ENCODE measurements around the gene MYO18A.
"Not testable (repeated sequence)": the region's sequence is repeated elsewhere in the genome, so short reads cannot be mapped to it uniquely, and the experiment has no call there.

MYO18A gene

DNA sequence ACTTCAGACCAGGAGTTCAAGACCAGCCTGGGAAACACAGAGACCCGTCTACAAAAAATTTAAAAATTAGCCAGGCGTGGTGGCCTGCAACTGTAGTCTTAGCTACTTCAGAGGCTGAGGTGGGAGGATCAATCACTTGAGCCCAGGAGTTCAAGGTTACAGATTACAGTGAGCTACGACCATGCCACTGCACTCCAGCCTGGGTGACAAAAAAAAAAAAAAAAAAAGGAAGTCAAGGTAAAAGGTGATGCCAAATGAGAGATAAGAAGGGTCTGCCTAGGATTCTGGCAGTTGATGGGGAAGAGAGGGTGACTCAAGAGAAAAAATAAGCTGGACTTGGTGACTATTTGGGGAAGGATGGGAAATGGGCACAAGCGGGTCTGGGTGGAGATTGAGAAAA, 32.5 kb downstream of the MYO18A start:
- DNase-seq (ENCODE audit: low read depth, low spot score), result no peak

DNA sequence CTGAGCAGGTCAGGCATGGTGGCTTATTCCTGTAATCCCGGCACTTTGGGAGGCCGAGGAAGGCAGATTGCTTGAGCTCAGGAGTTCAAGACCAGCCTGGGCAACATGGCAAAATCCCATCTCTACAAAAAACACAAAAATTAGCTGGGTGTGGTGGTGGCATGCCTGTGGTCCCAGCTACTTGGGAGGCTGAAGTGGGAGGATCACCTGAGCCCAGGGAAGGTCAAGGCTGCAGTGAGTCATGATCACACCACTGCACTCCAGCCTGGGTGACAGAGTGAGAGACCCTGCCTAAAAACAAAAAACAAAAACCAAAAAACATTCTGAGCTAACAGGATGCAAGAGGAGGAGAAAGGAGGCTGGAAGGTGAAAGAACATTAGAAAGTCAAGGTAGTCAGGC, 33.0 kb downstream of the MYO18A start:
- not testable (repeated sequence) for DNase-seq (ENCODE audit: low read depth, low spot score)

DNA sequence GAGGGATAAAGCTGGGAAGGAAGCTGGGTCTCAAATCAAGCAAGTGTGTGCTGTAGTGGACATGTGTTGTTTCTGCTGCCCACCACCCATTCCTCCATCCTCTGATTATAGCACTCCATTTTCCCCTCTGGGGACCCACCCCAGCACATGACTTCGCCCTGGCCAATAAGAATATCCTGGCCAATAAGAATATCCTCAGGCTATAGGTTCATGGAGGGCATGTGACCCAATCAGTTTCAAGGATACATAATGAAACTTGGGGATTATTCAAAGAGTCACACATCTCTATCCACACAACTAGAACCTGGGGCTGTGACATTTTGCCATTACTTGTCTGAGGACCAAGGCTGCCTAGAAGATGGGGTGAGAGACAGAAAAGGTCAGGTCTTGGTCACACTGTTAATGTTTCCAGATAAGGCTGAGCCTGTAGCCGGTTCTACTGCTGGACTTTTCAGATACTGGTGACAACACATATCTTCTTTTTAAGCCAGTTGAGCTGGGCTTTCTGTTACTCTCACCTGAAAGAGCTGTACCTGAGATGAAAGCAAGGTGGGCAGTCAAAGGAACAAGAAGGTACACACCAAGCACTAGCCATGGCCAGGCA, 33.7 kb downstream of the MYO18A start:
- no peak for DNase-seq (ENCODE audit: low read depth, low spot score)

DNA sequence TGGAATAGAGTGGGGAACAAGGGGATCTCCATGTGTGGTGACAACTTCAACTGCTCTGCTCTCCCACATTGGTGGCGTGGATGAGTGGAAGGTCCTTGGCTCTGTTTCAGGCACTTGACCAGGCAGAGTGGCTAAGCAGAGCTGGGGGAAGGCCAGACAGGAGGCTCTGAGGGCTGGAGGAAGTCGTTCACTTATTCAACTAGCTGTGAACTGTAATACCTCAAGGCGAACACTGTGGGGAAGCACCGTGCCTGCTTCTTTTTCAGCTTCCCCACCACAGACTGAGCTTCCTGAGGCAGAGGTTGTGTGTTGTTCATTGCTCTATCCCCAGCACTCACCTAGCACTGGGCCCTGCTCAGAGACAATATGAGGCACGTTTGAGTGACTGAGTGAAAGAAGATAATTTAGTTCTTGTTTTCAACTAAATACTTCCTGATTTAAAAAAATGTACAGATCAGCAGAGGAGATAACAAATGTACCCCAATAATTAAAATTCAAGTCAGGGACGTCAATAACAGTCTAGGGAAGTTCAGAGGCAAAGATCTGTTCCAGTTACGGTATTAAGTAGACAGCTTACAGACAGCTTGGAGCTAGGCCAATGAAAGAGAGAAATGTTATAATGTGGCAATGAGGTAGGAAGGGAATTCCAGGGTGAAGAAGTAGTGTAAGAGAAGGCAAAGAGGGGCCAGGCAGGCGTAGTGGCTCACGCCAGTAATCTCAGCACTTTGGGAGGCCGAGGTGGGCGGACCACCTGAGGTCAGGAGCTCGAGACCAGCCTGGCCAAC, 34.7 kb downstream of the MYO18A start:
- DNase-seq (ENCODE audit: low read depth, low spot score), result peak; percentile 86

DNA sequence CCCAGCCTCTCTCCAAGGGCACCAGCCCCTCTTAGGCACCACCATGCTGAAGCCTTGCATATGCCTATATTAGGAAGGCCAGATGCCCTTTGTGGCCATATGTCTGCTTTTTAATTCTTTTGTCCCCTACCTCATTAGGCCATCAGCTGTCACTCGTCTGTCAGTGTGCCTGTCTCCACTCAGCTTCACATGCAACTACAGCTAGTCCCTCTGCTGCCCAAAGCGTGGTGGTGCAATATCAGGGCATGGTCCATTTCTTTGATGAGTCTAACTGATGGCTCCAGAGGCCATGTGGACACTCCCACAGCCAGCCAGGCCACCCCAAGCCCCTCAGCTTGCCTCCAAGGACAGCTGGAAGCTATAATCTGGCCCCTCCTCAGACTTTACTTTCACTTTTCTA, 36.3 kb downstream of the MYO18A start:
- DNase-seq (ENCODE audit: low read depth, low spot score), result peak; percentile 56

DNA sequence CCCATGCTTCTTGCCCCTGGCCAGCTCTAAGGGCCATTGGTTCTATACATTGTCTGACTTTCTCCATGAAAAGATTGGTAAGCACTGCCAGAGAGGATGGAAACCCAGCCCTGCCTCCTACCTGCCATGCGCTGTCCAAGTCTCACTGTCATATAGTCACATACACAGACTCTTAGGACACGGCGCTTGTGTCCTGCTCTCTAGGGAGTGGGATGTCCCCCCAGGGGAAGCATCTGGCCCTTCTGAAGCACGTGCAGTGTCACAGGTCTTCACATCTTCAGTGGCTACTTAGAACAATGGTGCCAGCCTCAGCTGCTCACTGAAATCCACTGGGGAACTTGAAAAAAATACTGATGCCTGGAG, 38.7 kb downstream of the MYO18A start:
- DNase-seq (ENCODE audit: low read depth, low spot score), result no peak

DNA sequence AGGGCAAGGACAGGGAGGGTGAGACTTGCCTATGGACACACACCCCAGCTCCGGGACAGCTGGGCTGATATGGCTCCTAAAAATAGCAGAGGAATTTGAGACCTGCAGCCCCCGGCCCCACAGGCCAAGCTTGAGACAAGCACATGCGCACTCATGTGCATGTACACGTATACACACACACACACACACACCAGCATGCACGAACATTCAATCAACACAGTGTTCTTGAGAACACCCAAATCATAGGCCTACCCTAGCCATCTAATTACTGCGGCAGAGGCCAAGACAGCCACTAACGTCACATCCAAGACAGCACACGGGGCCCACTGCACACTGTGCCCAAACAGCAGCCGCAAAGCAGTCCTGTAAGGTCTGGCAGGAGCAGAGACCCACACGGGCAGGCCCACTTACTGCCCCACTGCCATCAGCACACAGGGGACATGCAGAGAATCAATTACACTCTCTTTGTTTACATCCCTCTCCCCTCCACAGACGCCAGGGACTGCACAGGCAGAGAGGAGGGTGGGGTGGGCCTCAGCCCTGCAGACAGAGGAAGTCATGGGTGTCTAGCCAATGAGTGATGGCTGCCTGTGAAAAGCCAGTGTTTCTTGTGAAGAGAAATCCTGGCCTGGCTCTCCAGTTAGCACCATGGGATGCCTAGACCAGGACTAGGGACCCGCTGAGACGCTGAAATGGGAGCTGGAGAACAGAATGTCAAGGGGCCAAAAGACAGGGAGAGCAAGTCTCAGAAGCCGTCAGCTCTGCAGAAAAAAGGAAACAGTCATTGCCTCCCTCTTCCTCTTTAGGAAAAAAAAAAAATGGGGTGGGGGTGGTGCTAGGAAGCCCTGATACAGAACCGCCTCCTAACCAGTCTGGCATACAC, 39.3 kb downstream of the MYO18A start:
- peak; percentile 44 for DNase-seq (ENCODE audit: low read depth, low spot score)

DNA sequence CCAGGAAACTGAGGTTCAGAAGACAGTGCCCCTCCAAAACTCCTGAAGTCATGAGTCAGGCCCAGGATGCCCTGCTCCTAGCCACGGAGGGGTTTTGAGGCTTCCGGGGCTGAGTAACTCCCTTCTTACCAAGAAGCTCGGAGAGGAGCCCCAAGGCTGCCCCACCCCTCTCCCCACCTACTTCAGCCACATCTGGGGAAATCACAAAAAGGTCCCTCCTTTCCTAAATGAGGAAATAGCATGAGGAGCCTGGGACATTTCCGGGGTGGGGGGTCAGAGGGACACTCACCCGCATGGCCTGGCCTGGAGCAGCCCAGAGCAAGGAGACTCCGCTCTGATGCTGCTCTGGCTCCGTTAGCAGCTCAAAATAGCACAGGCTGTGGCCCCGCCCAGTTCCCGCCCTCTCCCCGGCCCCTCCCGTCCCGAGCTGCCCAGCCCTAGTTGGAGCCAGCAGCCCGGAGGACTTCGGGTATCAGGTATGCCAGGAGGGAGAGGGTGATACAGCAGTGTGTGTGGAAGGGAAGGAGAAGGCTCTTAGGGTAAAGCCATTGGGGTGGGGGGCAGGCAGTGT, 40.1 kb downstream of the MYO18A start:
- peak; percentile 59 for DNase-seq (ENCODE audit: low read depth, low spot score)

DNA sequence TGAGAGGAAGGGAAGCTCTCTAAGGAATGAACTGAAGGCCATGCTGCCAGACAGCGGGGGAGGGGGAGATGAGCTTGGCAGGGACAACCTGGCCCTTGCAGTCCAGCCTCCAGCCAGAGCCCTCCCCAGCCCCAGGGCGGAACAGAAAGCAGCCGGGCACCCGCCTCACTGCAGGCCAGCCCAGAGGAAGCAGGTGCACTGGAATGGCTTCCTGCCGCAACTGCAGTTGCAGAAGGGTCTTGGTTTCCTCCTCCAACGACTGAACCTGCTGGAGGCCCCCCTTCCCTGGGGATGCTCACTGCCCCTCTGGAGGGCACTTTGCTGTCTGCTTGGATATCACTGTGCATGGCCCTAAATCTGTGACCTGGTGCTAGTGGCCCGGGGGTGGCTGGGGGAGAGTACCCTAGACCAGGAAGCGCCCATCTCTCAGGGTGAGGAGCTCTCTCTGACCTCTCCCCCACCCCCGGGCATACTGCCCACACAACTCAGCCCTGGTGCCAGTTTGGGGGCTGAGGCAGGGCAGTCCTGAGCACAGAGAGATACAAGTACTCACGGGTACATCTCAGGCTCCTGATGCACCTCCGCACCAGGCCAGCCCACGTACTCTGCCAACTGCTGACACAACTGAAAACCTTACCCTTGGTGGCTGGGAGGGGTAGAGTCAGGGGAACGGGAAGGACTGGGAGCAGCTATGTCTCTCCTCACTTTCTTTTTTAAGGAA, 41.1 kb downstream of the MYO18A start:
- peak; percentile 32 for DNase-seq (ENCODE audit: low read depth, low spot score)

DNA sequence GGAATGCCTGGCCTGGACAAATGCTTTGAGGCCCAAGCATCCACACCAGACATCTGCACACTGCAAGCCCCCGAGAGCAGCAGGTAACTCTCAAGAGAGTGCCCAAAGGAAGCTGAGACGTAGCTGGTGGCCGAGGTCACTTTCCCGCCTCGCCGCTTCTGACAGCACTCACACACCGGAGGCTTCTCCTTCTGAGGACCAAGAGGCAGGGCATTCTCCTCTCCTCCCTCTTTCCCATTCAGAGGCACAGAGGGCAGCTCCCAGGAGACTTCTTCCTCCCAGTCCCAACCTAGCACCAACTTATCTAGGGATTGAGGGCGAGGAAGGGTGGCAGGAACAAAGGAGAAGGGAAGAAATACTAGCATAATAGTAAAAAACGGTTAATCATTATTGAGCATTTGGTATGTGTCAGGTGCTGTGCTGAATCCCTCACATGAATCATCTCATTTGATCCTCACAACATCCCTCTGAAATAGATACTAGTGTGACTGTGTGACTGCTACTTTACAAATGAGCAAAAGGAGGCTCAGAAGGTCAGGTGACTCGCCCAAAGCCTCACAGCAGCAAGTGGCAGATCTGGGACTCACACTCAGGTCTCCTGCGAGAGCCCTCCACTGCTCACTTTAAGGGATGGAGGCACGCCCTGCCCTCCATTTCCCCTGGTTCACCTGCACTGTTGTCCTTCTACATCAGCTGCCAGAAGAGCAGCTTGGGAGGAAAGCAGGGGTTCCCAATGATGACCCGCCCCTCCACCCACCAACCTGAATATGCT, 41.8 kb downstream of the MYO18A start:
- no peak for DNase-seq (ENCODE audit: low read depth, low spot score)

DNA sequence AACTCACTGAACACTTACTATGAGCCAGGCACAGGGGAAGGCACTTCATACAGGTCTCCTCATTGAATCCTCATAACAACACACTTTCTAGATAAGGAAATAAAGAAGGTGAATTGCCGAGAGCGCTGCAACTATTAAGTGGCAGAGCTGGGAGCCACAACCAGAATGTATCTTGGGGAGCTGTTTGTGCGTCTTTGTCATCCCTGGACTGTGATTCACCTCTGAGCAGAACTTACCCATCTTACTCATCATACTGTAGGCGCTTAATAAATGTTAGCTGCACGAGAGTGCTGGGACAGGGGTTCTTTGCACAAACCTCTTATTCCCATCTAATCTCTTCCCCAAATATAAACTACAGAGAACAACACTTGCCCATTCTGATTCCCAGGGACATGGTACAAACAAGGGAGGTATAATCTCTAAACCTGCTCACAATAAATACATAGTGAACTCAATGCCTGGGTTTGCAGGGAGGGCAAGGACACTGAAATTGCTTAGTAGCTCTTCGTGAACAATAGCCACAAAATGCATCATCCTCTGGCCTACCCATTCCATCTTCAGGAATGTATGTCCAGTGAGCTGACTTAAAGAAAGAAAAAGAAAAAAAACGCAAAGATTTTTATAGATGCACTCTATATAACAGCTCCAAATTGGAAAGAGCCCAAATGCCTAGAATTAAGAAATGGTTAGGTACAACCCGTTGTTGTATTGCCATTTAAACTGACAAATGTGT, 43.0 kb downstream of the MYO18A start:
- DNase-seq (ENCODE audit: low read depth, low spot score), result no peak

DNA sequence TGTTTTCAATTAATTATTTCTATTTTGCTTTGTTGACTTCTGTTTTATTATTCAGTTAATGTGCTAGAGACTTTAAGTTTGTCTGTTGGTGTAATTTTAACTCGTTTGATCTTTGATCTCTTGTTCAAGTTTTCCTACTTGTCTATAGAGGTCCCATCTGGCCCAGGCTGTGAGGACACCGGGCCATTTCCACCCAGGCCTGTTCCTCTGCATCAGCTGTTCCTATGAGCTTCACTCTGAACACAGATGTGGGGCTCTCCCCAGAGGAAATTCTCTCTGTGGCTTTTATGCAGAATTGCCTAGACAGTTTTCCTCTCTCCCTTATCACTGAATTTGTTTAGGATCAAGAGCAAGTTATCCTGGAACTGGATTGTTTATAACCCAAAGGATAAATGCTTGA, 44.7 kb downstream of the MYO18A start:
- no peak for DNase-seq (ENCODE audit: low read depth, low spot score)

DNA sequence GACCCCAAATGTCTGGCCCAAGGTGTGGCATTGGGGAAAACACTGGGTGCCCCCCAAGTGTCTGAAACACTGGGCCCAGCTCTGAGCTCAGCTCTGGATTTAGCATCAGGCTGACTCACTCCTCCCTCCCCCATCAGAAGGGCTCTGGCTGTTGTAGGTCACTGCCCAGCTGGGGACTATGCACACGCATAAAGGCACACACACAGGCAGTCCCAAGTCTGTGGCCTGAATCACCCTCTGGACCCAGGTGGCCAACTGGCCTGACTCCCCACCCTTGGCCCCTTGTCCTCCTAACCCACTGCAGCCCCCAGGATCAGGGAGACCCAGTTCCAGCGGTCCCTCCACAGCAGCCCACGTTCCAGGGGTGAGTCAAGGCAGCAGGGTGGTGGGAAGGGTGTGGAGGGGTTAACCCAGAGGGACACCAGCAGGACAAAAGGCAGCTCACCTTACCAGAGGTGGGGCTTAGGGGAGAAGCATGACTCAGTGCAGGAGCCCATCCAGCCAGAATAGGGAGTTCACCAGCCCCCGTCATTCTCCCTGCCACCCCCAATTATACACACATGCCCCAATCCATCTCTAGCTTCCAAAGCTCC, 47.0 kb downstream of the MYO18A start:
- peak; percentile 30 for DNase-seq (ENCODE audit: low read depth, low spot score)

DNA sequence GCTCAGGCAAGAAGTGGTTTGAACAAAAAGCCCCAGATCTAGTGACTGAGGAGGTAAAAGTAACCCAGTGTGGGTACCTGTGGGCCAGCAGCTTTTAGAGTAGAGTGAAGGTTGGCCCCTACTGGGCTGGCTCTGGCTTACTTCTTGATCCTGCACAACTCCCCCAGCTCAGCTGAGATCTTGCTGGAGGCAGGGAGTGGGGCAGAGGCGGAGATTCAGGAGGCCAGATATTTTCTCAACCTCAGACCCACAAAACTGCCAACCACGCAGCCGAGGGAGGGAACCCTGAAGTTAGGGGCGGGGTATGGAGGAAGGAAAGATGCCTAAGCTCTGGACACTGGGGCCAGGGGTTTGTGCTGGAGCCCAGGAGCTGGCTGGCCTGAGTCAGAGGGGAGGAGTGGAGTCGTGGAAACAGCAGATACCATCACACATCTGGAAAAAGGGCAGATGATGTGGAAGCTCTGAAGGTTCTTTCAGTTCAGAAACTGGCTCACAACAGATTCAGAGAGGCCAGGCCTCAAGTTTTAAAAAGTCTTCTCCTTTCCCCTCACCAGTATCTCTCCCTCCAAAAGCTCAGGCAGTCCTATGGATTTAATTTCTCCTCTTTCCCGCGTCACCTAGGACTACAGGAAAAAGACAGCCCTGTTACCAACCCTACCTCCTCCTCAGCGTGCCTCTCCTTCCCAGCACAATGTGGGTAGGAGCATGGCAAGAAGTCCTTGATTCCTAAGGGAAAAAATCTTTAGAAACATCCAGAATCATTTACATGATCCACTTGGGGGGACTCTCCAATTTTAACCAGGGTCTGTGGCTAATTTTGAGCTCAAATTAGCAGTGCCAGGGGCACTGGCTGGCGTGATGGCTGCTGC, 48.1 kb downstream of the MYO18A start:
- DNase-seq (ENCODE audit: low read depth, low spot score), result peak; percentile 43

DNA sequence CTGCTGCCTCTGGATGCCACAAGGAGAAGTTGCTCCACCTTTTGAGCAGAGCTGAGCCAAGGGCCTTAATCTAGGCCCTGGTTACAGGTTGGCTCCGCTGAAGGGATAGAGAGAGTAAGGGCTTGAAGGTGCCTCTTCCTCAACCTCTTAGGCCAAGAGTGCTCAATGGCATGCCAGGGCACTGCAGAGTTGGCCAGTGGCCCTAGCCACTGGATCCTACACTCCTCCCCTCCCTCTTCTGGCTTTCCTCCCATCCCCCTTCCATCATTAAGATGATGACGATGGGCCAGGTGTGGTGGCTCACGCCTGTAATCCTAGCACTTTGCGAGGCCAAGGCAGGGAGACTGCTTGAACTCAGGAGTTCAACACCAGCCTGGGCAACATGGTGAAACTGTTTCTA, 50.5 kb downstream of the MYO18A start:
- no peak for DNase-seq (ENCODE audit: low read depth, low spot score)

DNA sequence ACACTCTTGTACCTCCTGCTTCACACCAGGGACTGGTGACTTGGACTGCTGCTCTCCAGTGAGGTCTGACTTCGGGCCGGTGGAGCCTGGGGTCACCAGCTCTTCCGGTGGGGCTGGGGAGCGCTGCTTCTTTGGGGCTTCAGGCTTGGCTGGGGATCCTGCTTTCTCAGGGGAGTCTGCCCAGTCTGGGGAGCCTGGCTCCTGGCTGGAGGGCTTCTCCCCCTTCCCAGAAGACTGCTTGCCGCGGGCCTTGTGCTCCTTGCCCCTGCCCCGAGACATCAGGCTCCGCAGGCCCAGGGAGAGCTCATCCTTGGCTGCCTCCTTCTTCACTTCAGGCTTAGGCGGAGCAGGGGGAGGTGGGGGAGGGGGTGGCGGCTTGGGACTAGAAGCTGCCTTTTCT, 52.4 kb downstream of the MYO18A start:
- no peak for DNase-seq (ENCODE audit: low read depth, low spot score)

DNA sequence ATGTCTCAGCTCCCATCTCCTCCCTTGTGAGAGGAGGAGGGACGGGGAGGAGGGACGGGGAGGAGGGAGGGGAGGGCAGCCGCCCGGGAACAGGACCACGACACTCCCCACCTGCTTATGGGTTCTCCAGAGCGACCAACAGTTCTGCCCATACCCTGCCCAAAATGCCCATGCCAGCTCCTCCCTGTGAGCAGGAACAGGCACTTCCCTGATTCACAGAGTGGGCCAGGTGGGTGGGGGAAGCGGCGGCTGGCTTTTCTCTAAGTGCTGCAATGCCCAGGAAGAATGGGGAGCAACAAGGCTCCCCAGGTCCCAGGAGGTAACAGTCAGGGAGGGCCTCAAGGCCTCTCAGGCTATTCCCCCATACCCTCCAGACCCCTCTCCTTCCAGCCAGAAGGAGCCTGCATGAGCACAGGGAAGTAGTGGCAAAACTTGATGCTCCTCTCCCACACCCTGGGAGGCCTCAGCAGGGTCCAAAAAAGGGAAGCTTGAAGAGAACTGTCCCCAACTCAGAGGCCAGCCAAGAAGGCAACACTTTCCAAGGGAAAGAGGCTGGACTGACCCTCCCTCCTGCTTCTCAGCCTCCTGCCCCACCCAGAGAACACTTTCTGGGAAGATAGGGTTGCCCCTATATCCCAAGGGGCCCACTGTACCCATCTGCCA, 53.8 kb downstream of the MYO18A start:
- no peak for DNase-seq (ENCODE audit: low read depth, low spot score)

DNA sequence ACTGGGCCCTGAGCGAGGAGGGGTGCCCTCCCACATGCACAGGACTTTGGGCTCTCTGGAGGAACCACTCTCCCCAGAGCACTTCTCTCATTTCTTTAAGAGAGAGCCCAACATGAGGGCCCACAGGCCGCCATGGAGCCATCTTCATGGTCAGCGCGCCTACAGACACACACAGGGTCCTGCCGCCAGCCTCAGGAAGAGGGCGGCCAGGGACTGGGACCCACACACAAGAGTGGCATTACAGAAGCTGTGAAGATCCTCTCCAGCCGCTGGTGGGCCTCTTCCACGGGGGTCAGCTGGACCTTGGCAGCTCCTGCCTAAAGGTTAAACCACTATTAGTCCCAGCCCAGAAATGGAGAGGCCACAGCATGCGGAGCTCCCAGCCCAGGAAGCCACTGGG, 54.5 kb downstream of the MYO18A start:
- DNase-seq (ENCODE audit: low read depth, low spot score), result no peak
